GM21360 (cell line): ENCODE results near the gene UPK1B.
A peak's percentile ranks its signal among the peaks of the same experiment; 100 is the strongest.
"Not testable (repeated sequence)": the region's sequence is repeated elsewhere in the genome, so short reads cannot be mapped to it uniquely, and the experiment has no call there.

ENCODE experiments used
- ATAC-seq: cut with Tn5 transposase; IDR thresholded peaks from one replicate; pipeline ENCODE4 v1.9.1; 2021; ENCODE audit warnings: mild to moderate bottlenecking, moderate library complexity; ENCODE audit not compliant: unreplicated experiment

Gene UPK1B

GRCh38 chr3:119173325-119173724 is at the start of gene UPK1B:
Gene UPK1B, plus strand, starts transcription at chr3:119173598. Its CDS starts 13,144 bp downstream, at chr3:119186742.
- no peak for ATAC-seq

GRCh38 chr3:119125342-119125741 is 48.1 kb upstream of the UPK1B start:
- no peak for ATAC-seq

DNA sequence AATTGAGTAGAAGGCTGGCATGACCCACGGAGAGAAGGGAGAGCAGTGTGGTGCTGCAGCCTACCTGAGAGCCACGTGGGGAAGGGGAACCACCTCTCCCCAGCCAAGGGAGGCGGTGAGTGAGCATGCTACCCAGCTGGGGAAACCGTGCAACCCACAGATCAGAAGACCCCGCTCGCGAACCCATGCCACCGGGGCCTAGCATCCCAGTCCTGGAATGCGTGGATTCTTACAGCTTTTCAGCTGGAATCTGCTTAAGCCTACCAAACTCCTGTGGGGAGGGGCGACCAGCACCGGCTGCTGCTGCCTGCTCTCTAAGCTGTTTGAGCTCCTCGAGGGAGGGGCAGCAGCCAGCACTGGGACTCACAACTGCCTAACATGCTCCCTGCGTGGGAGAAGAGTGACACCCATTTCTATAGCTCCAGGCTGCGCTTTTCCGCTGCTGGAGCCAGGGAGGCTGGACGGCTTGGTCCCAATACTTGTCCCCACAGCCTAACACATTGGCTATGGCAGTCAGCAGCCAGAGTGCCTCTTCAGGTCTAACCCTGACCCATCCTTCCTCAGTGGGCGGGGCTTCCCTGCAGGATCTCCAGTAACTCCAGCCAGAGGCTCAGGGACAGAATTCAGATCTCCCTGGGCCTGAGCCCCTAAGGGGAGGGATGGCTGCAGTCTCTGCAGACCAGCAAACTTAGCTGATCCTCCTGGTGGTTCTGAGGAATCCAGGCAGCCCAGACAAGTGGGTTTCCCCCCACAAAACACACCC is 47.5 kb upstream of the UPK1B start:
- no peak for ATAC-seq

DNA sequence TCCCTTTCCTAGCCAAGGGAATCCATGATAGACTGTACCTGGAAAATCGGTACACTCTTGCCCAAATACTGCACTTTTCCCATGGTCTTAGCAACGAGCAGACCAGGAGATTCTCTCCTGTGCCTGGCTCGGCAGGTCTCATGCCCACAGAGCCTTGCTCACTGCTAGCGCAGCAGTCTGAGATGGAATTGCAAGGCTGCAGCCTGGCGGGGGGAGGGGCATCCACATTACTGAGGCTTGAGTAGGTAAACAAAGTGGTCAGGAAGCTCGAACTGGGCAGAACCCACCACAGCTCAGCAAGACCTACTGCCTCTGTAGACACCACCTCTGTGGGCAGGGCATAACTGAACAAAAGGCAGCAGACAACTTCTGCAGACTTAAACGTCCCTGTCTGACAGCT is 43.1 kb upstream of the UPK1B start:
- ATAC-seq: not testable (repeated sequence)

DNA sequence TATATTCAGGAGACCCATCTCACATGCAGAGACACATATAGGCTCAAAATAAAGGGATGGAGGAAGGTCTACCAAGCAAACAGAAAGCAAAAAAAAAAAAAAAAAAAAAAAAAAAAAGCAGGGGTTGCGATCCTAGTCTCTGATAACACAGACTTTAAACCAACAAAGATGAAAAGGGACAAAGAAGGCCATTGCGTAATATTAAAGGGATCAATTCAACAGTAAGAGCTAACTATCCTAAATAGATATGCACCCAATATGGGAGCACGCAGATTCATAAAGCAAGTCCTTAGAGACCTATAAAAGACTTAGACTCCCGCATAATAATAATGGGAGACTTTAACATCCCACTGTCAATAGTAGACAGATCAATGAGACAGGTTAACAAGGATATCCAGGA is 41.1 kb upstream of the UPK1B start:
- not testable (repeated sequence) for ATAC-seq

DNA sequence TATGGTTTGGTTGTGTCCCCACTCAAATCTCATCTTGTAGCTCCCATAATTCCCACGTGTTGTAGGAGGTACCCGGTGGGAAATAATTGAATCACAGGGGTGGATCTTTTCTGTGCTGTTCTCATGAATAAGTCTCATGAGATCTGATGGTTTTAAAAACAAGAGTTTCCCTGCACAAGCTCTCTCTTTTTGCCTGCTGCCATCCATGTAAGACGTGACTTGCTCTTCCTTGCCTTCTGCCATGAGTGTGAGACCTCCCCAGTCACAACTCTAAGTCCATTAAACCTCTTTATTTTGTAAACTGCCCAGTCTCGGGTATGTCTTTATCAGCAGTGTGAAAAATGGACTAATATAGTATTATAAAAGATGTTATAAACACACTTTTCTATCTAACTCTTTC is 34.0 kb upstream of the UPK1B start:
- ATAC-seq: not testable (repeated sequence)

DNA sequence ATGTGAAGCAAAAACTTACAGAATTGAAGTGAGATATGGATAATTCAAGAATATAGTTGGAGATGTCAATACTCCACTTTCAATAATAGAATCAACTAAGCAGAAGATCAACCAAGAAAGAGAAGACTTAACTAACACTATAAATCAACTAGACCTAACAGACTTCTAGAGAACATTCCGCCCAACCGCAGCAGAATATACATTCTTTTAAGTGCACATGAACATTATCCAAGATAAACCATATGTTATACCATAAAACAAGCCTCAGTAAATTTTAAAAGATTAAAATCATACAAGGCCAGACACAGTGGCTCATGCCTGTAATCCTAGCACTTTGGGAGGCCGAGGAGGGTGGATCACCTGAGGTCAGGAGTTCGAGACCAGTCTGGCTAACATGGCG is 32.9 kb upstream of the UPK1B start:
- ATAC-seq: no peak

DNA sequence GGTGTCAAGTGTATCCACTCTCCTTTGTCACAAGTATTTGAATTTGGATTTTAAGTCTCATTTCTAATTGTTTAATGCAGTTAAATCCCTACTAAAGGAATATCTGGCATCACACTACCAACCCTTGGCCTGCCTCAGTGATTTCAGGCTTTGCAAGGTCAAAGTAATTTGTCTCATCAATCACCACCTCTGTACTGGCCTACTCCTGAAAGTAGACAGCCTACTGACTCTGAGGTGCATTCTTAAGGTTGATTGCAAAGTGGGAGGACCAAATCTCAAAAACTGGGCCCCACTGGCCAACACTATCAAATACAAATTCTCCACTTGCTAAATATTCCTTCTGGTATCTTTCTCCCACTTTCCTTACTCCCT is 28.3 kb upstream of the UPK1B start:
- peak; percentile 45 for ATAC-seq

GRCh38 chr3:119145500-119146167 is 27.8 kb upstream of the UPK1B start, which contains the start of gene TEX55:
Gene TEX55, plus strand, starts transcription at chr3:119146165. Its CDS starts 25 bp downstream, at chr3:119146190.
- ATAC-seq: peak; percentile 74

- ATAC-seq: no peak
These were observed 26.6 kb upstream of the UPK1B start for GRCh38 chr3:119146578-119147375.

DNA sequence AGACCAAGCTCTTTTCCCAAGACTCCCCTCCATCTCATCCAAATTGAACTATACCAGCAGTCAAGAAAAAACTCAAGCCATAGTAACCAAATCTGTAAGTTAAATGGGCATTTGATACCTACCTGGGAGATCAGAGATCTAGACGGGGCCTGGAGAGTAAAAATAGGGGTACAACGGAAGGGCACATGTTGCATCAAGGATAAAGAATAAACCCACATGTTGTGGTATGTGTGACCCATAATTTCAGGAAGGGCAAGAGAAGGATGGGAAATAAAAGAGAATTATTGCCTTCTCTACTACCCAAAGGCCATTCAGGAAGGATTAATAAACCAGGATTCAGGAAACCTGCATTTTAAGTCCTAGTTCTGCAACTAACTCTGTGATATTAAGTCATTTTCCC is 25.9 kb upstream of the UPK1B start:
- no peak for ATAC-seq

DNA sequence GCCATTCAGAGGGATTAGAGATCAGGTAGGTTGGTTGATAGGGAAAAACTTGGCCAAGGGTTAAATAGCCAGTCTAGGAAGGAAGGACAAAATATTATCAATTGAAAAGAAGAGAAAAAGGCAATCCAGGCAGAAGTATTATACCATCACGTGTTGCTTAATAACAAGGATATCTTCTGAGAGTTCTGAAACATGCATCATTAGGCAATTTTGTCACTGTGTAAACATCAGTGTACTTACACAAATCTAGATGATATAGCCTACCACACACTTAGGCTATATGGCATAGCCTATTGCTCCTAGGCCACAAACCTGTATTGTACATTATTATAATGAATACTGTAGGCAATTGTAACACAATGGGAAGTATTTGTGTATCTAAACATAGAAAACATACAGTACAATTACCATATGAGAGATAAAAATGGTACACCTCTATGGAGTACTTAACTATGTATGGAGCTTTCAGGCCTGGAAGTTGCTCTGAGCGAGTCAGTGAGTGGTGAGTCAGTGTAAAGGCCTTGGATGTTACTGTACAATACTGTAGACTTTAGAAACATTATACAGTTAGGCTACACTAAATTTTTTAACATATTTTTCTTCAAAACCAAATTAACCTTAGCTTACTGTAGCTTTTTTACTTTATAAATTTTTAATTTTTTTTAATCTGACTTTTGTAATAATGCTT is 24.8 kb upstream of the UPK1B start:
- ATAC-seq: no peak

GRCh38 chr3:119149484-119149883 is 23.9 kb upstream of the UPK1B start:
- ATAC-seq: no peak

- ATAC-seq: no peak
These were observed 16.5 kb upstream of the UPK1B start for GRCh38 chr3:119156868-119157267.

DNA sequence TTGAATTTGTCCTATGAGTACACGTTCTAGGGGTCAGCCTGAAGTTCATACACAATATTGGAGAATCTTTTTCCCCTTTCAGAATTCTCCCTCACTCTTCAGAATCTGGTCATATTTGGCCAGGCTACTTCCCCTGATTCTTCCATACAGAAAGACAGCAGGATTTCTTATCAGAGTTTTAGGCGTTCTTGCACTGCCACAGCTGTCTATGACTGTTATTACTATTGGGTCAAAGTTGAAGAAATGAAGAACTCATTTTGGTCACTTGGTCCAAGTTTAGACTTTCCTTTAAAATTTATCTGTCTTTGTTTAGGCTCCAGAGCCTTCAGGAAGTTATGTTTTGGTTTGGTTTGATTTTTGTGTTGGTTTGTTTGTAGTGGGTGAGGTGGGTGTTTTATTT is 15.4 kb upstream of the UPK1B start:
- no peak for ATAC-seq

GRCh38 chr3:119160361-119160760 is 13.0 kb upstream of the UPK1B start:
- ATAC-seq: no peak

DNA sequence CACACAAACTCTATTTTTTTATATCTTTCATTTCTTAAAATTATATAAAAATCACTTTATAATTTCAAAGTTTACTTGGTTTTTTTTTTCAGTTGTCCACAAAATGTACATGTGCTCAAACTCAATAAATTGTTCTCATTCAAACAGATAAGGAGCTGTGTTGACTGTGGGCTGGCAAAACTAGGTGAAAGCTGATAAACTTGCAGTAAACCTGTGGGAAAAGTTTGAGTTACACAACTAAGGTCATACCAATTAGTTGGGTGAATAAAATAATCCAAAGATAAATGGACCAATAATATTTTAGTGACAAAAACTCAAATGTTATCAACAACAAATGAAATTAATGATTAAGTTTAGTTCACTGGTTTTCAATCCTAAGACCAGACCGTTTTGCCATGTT is 12.6 kb upstream of the UPK1B start:
- ATAC-seq: no peak

DNA sequence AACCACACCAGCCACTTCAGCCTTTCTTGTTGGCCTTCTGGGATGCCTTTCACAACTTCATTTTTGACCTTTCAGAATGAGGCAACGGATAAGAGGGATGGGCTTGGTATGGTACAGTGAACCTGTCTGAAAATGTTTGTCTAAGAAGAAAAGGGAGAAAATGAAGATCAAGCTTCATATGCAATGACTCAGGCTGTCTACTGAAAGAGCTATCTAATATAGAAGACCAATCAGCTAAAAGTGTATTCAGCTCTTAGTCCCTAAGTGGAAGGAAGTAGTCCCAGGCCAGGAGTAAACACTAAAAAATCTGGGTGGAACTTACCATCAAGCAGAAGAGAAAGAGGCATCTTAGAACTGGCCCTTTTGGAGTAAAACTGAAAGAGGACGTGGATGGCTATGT is 12.2 kb upstream of the UPK1B start:
- no peak for ATAC-seq

DNA sequence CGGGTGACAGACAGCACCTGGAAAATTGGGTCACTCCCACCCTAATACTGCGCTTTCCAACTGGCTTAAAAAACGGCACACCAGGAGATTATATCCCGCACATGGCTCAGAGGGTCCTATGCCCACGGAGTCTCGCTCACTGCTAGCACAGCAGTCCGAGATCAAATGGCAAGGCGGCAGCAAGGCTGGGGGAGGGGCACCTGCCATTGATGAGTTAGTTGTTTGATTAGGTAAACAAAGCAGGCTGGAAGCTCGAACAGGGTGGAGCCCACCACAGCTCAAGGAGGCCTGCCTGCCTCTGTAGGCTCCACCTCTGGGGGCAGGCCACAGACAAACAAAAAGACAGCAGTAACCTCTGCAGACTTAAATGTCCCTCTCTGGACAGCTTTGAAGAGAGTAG is 8.7 kb upstream of the UPK1B start:
- not testable (repeated sequence) for ATAC-seq

DNA sequence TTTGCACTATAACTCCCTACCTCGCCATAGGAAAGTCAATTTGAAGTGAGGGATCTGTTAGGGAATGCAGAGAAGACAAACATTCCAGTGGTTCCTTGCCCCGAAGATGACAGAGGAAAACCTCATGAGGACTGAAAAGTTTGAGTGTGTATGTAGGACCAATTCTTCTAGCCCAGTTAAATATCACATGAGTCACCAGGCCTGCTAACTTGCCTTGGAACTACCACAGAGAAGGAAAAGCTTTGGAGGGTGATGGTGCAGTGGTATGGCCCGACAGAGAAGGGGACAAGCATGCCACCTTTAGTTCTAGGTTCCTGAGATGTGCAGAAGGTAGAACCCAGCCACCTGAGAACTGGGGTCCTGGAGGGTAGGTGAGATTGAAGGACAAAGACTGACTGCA is 2.6 kb upstream of the UPK1B start:
- no peak for ATAC-seq
